ENCODE measurements around the gene DUOX1.
"Not testable (repeated sequence)": the region's sequence is repeated elsewhere in the genome, so short reads cannot be mapped to it uniquely, and the experiment has no call there.

DNA sequence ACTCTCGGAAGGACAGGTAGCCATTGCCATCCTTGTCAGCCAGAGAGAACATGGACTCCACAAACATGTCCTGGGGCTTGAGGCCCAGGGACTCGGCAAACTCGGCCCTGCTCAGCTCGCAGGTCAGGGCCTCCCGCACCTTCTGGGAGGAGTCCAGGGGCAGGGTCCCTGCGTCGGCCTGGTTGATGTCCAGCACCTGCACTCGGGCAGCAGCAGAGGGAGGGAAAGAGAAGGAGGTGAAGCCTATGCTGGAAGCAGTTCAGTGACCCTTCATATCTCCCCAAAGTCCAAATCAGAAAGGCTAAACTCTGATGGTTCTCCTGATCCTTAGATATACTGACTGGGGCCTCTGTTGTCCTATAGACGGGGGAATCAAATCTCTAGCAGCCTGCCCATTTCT lies 25.6 kb upstream of the DUOX1 start:
- TF ChIP-seq, protein P1, sequence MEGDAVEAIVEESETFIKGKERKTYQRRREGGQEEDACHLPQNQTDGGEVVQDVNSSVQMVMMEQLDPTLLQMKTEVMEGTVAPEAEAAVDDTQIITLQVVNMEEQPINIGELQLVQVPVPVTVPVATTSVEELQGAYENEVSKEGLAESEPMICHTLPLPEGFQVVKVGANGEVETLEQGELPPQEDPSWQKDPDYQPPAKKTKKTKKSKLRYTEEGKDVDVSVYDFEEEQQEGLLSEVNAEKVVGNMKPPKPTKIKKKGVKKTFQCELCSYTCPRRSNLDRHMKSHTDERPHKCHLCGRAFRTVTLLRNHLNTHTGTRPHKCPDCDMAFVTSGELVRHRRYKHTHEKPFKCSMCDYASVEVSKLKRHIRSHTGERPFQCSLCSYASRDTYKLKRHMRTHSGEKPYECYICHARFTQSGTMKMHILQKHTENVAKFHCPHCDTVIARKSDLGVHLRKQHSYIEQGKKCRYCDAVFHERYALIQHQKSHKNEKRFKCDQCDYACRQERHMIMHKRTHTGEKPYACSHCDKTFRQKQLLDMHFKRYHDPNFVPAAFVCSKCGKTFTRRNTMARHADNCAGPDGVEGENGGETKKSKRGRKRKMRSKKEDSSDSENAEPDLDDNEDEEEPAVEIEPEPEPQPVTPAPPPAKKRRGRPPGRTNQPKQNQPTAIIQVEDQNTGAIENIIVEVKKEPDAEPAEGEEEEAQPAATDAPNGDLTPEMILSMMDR (IDR thresholded peaks at IDR 0.05; ENCODE audit: borderline replicate concordance, extremely low read depth, low read length, poor library complexity, severe bottlenecking): not testable (repeated sequence)
- not testable (repeated sequence) for TF ChIP-seq EZH2 (IDR thresholded peaks at IDR 0.05; ENCODE audit: borderline replicate concordance, low read depth, low read length, severe bottlenecking)
